ENCODE results near the gene PTER.

PTER gene, protein sequence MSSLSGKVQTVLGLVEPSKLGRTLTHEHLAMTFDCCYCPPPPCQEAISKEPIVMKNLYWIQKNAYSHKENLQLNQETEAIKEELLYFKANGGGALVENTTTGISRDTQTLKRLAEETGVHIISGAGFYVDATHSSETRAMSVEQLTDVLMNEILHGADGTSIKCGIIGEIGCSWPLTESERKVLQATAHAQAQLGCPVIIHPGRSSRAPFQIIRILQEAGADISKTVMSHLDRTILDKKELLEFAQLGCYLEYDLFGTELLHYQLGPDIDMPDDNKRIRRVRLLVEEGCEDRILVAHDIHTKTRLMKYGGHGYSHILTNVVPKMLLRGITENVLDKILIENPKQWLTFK

DNA sequence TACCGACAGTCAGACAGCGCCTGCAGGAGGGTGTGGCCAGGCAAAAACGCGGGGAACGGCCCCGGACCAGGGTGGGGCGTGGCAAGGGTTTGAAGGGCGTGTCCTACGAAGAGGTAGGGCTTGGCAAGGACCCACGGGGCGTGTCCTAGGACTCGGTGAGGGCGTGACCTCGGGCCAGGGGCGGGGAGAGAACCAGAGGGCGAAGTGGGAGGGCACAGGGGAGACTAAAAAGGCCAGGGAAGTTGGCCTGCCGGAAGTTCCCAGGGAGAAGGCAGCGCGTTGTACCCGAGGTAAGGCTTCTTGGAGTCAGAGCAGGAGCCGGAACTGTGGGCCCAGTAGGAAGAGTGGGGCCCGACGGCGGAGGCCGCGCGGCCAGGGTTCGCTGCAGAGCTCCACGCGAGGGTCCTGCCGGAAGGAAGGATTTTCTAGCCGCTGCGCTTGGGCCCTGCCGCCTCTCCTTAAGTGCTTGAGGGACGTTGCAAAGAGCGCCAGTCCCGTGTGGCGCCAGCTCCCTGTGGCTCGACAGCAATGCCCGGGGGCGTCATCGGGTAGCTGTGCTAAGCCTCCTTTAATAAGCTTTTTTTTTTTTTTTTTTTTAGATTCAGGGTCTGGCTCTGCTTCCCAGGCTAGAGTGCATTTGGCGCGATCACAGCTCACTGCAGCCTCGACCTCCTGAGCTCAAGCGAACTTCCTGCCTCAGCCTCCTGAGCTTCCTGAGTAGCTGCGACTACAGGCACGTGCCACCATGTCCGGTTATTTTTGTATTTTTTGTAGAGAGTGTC, at the start of gene PTER:
Gene PTER (plus strand): TSS at position 253 of the 782 bp plus-strand sequence. CDS start 47,375 bp downstream, outside the sequence.
- peak; percentile 99 for DNase-seq

DNA sequence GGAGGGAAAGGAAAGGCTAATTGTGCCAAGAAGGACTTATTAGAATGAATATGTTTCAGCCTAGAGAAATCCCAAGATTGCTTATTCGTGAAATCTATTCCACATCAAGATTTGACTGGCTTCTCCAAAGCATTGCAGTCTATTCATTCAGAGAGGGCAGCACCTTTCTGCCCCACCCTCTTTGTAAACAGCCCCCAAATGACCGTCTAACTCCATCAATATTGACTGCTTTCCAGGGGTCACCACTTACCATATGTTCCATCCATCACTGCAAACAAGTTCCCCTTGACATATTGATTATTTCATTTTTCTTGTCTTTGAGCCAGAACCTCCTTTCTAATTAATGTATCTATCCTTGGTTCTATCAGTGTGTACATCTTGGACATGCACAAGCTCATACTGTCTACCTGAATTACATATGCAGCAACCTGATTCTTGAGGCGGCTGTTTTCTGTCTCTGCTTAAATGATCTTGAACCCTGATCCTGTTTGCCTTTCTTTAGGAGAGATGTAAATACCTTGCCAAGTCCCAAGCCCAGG, 44.2 kb upstream of the PTER start:
- no peak for DNase-seq

DNA sequence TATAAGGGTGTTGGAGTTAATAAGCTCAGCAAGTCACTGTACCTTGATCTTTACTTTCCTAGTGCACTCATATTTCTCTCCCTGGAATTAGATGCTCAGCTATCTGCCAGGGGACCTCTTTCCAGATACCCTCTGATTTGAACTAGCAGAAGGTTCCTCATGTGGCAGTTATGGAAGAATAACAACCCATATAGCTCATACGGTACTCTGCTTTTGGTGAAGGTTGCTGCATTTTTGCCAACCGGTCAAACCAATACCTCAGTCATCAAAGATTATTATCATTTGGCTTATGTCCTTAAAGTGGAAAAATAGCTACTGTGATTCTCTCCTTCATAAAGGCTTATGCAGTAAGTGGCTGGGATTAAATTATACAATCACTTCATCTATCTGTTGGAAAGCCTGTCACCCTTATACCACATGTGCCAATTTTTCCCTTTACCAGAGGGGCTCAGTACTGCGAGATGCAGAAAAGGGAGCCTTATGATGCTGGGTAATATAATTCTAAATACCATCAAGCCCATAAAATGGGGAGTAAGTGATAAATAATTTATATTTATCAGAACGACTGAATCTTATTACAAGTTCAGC, 43.4 kb upstream of the PTER start:
- no peak for DNase-seq

DNA sequence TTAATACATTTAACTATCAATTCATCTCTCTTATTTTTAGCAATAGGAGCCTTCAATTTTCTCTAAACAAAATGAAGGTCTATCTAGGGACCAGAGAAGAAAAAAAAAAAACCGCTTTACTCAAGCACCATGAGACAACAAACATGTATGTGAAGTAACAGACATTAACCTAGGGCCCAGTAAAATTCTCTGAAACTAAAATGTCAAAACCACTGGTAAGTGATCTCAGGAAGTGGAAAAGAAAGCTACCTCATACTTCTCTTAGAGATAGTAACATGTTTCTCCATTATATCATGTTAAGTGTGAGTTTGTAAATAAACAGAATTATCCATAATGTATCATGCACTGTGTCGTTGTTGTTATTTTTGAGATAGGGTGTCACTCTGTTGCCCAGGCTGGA, 35.4 kb upstream of the PTER start:
- DNase-seq, result no peak

DNA sequence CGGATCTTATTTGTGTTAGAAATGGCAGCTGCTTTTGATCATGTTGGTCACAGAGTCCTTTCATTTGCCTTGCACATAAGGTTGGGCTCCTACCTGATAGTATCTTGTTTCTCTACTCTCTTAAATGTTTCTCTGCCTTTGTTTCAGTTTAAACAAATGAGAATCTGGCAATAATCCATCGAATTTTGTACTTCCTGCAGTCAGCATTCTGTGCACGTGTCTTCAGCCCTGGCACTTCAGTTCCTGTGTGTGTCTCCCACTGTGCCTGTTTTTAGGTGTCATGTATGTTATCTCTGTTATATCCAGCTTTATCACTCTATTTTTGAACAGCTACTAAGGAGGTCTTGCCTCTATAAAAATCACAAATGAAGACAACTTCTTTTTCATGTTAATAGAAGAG, 28.4 kb upstream of the PTER start:
- DNase-seq, result no peak

DNA sequence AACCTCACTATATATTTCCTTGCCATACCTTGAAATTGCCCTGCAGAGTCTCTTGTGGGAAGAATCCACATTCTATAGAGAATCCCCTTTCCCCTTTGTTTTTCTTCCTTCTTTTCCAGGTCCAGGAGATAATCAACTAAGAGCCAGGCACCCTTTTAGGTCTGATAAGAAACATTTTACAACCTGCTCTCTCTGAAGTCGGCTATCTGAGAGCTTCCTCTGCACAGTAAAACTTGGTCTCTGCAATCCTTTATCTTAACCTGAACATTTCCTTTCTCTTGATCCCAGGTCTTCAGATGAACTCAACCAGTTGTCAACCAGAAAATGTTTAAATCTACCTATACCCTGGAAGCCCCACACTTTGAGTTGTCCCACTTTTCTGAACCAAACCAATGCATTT, 19.5 kb upstream of the PTER start:
- DNase-seq, result no peak

DNA sequence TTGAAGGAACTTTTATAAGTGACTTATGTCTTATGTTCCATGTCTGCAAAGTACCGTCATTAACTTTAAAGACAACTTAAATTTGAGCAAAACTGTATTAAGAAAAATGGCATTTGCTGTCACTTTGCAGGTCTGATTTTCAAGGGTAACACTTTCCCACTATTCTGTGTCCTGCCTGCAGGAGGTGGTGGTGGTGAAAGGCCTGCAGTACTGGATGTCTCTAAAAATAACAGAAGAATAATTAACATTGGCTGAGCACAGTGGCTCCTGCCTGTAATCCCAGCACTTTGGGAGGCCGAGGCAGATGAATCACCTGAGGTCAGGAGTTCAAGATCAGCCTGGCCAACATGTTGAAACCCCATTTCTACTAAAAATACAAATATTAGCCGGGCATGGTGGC, 13.2 kb upstream of the PTER start:
- DNase-seq, result no peak

DNA sequence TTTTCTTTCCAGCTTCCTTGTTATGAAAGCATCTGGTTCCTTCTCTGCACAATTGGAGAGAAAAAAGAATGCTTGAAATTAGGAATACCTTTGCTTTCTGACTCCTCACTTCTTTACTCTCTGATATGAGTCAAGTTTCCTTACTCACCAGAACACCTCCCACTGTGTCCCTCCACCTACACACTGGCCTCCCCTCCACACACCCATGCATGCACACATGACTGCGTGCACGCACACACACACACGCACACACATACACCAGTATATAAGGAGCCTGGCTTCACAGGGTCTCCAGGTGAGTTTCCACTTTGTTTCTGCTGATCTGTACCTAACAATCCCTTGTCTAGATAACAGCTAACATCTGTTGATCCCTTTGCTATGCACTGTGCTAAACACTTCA, 11.4 kb upstream of the PTER start:
- DNase-seq, result no peak

DNA sequence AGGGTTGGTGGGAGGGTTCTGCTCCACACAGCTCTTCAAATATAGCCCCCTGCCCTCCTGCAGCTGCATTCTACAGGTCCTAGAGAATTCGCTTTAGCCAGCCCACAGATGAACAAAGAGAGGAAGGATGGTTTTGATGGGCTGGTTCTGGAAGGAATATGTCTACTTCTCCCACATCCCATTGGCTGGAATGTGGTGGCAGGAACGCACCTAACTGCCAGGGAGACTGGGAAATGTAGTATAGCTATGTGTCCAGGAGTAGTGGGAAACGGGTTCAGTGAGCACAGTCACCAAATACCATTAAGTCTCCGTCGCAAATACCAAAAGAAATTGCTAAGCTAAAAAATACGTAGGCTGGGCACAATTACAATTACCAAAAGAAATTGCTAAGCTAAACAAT, 7.3 kb upstream of the PTER start:
- no peak for DNase-seq

DNA sequence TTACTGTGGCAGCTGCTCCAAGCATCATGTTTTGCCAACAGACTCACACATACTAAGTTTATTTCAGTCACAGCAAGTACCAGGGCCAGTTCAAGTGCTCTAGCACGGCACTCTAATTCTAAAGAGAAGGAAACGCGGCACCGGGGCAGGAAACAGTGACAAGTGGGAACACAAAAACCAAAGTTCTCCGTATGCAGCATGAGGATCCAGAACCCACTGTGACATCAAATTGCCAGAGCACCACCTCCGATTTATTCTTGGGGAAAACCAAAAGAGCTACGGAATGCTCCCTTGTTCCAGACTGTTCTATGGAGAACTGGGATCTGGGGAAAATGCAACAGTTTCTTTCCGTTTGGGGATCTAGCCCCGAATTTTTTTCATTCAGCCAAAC, 448 bp upstream of the PTER start:
- no peak for DNase-seq

DNA sequence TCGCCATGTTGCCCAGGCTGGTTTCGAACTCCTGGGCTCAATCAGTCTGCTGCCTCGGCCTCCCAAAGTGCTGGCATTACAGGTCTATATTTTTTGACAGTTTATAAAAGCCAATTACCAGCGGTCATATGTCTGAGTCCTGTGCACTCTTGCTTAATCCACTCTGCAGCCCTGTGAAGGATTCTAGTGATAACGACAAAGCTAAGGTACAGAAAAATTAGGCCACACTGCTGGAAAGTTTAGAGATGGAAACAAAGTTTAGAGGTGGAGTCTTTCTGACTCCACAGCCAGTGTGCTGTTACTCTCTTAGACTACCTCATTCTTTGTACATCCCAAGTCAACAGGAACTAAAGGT, 707 bp downstream of the PTER start:
- DNase-seq, result no peak

DNA sequence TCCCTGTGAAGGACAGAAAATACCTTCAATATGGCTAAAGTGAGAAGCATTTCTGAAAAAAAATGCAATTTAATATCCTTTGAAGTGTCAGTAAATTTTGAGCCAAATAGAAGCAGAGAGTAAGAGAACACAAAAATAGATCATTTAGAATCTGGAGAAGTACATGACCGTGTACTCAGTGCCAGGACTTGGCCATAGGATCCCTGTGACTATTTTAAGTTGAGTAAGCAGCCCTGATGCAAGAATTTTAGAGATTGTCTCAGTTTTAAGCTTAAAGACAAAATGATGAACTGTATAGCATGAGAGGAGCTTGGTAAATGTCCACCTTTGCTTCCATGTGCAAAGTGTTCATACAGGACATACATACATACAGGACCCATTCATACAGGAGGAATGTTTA, 2.5 kb downstream of the PTER start:
- DNase-seq, result no peak

DNA sequence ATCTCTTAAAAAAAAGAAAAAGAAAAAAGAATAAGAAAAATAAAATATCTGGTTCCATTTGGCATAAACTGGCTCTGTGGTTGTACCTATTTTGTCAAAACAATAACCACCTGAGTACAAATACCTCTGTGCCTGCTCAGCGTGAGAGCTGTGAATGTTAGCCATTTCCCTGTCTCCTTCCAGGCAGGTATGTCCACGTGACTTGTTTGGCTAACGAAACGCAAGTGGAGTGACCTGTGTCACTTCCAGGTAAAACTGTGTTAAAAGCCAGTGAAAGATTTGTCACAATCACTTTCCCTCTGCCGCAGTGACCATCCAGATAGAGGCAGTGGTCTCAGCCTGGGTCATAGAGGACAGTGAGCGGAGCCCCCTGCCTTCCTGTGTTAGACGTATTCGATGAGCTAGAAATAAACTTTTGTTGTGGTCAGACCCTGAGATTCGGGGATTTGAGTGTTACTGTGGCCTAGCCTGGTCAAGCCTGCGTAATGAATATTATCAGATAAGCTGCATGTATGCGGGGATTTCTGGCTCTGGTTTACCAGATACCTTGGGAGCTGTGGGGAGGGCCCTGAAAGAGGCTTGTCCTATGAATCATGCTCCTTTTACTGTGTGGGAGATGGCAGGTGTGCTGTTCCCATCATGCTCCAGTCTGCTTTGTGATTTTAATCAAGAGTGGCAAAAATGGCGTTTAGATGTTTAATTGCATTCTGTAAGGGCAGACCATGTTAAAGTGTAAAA, 3.8 kb downstream of the PTER start:
- DNase-seq, result peak; percentile 7

DNA sequence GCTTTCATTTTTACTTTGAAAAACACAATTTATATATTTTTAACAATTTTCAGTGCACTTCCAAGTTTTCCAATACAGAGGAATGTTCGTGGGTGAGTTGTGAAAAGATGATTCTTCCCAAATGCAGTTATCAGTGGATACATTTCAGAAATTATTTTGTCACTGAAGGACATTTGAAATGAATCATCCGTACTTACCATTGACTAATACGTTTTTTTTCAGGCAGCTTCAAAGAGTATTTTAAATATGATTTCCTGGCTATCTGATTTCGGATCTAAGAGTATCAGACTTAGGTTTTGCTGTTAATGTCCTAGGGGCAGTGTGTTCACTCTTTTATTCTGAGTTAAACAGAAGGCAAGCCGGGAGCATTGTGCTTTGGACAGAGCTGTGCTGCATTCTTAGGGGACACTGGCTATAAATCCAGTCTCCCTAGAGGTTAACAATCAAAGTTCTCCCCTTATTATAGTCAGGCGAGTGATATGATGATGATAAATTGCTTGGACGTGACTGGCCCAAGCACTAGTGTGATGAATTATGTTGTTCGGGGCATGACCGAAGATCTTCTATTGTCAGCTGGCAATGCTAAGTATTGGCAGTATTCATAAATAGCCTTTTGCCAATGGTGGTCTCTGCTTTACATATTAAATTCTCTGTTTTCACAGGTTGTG, 4.5 kb downstream of the PTER start:
- no peak for DNase-seq

DNA sequence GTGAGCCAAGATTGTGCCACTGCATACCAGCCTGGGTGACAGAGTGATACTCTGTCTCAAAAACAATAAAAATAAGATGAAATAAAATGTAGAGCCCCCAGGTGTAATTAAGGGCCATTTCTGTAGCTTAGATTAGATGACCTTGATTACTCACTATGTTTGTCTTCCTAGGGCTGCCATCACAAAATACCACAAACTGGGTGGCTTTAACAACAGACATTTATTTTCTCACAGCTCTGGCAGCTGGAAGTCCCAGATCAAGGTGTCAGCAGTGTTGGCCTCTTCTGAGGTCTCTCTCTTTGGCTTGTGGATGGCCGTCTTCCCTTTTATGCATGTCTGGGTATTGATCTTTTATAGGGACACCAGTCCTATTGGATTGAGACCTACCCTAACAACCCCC, 6.1 kb downstream of the PTER start:
- DNase-seq, result no peak

DNA sequence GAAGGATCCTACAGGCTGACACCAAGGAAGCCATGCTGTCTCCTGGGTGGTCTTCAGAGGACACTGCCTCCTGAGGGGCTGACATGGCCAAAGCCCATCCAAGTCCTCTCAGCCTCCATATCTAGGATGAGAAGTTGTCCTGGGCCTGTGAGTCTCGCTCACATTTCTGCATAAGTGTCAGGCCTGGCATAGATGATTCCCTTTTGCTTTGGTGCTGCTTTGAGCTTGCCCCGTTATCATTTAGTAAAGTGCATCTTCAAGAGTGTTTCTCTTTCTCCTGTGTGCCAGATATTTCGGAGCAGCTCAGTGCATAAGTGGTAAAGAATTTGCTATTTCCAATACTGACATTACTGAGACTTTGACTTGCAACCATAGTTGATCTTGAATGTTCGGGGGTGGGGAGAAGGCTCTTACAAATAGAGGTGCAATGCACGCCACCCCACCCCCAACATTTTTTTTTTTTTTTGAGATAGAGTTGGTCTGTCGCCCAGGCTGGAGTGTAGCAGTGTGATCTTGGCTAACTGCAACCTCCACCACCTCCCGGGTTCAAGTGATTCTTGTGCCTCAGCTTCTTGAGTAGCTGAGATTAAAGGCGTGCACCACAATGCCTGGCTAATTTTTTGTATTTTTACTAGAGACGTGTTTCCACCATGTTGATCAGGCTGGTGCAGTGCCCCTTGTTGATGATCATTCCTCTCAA, 9.1 kb downstream of the PTER start:
- DNase-seq, result no peak

DNA sequence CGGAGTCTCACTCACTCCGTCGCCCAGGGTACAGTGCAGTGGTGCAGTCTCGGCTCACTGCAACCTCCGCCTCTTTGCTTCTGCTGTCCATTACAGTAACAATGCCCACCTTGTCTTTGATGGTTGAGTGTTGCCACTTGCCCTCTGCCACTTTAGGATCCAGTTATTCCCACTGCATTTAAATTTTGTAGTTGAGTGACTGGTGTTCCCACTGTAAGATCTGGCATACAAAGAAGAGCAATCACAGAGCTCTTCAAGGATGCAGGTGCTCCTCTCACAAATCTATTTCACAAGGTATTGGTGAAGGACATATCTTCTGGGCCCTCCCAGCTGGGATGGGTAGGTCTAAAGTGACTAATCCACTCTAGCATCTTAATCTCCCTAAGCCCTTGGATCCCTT, 12.6 kb downstream of the PTER start:
- DNase-seq, result no peak

DNA sequence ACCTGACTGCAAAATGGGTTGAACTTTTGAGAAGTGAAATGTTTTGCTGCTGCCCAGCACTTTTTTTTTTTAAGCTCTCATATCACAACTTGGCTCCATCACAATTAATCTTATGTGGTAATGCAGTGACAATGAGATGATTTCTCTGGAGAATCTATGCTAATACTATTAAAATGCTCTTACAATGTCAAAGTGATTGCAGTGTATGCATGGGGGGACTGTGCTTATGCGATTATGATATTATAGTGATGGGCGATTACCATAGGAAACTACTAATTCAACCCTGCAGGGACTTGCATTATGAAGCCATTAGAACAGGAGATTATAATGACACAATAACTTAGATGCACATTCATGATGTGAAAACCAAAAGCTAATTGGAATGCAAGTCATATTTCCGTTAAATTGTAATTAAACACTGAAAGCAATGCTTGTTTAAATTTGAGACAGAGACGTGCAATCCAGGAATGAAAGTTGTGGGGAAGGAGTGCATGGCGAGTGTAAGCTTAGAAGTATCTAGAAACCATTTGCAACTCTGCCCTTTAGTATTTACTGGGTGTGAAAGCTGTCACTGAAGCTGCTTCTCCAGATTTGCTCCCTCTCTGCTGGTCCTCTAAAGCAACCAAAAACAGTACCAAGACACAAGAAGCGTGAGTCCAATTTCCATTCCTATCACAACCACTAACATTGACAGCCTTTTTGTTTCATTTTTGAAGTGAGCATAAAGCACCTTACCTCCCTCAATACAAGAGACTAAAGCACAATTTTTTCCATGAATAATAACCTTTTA, 21.6 kb downstream of the PTER start:
- DNase-seq, result no peak

DNA sequence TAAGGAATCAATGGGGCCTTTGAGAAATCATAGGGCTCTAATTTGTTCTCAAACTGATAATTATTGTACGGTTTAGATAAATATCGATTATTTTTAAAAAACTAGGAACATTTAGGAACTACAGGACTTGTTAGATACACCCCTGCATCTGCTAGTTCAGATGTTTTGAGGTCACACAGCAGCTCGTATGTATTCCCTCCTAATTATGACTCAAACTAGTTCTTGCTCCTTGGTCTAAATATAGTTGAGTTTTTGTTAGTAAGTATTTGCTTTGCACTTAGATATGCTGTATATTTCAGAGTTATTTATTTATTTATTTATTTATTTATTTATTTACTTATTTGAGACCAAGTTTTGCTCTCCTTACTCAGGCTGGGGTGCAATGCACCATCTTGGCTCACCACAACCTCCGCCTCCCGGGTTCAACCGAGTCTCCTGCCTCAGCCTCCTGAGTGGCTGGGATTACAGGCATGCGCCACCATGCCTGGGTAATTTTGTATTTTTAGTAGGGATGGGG, 22.7 kb downstream of the PTER start:
- no peak for DNase-seq

DNA sequence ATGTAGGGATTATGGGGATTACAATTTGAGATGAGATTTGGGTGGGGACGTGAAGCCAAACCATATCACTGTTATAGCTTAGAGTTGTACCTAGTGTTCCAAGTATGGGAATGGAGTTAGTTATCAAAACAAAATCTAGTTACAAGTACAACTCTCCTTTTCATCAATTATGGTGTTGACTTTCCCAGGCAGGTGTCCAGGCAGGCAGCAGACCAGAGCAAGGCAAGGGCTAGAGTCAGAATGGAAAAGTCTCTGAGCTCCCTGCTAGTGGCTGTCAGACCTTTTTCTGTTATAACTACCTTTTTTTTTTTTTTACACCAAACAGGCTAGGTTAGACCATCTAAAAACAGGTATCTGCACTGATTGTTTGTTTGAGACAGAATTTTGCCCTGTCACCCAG, 29.2 kb downstream of the PTER start:
- no peak for DNase-seq

DNA sequence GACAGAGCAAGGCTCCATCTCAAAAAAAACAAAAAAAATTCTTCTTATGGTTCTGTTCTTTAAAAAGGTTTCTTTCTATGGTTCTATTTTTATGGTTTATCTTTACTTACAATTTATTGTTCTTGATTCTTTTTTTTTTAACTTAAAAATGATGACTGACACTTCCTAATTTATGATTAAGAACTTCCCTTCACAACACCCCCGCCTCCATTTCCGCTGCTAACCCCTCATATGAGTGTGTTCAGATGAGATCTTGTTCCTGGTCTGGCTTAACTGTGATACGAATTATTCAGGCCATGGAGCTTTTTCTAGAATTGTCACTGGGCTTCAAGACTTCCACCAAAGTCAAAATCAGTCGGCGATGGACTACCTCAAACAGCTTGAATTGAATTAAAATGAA, 33.9 kb downstream of the PTER start:
- peak; percentile 5 for DNase-seq
